Kidney (tissue), 14 donors: ENCODE data around the gene STXBP6. TPM values are rescaled to one million over a fixed set of nuclear protein-coding genes. Genes with fewer than 3 reads are reported as not detected.

Source experiments
- DNase-seq, 5 donors: peaks; one replicate each; pipeline ENCODE4 v3.0.0-alpha.2; 2013 to 2020
- FAIRE-seq: peaks from 2 replicates; lab custom pipeline; 2012; peaks lifted over from hg19 to GRCh38; lab: Jason Lieb, UNC
- H3K27ac ChIP-seq, 2 donors: one replicate each; pipeline ENCODE4 v1.7.0; 2013; ENCODE audit warnings: low read depth in 2 of 2, low read length in 2 of 2, inconsistent platforms in 1 of 2
- H3K27me3 ChIP-seq: one replicate; pipeline ENCODE4 v1.7.1; 2013; ENCODE audit warnings: low read length, inconsistent platforms; ENCODE audit not compliant: control insufficient read depth, insufficient read depth
- H3K36me3 ChIP-seq, 3 donors: one replicate each; pipeline versions ENCODE4 v1.7.0 to v1.7.1; 2013; ENCODE audit warnings: low read length in 3 of 3, control low read depth in 1 of 3, inconsistent platforms in 1 of 3; ENCODE audit not compliant: insufficient read depth in 3 of 3, control insufficient read depth in 2 of 3
- H3K4me1 ChIP-seq, 3 donors: one replicate each; pipeline versions ENCODE4 v1.7.0 to v1.7.1; 2013; ENCODE audit warnings: low read length in 3 of 3, inconsistent platforms in 1 of 3, low read depth in 1 of 3; ENCODE audit not compliant: control insufficient read depth in 2 of 3, insufficient read depth in 2 of 3
- H3K4me3 ChIP-seq, 3 donors: one replicate each; pipeline versions ENCODE4 v1.7.0 to v1.8.1; 2013; ENCODE audit warnings: low read length in 3 of 3, control low read depth in 1 of 3, inconsistent platforms in 1 of 3
- H3K9ac ChIP-seq, 3 donors: one replicate each; pipeline versions ENCODE4 v1.7.0 to v1.7.1; 2013; ENCODE audit warnings: low read length in 3 of 3, control low read depth in 1 of 3, inconsistent platforms in 1 of 3
- H3K9me3 ChIP-seq, 3 donors: one replicate each; pipeline versions ENCODE4 v1.7.0 to v1.7.1; 2013; ENCODE audit warnings: low read length in 3 of 3, control low read depth in 1 of 3, inconsistent platforms in 1 of 3; ENCODE audit not compliant: control insufficient read depth in 2 of 3, insufficient read depth in 1 of 3
- intact Hi-C: fragments of 100-400 bp; cut with DNase I; formaldehyde crosslinking; loops from one replicate; pipeline ENCODE4 v1.11.1; 2022
- polyA plus RNA-seq: library from polyadenylated mRNA; stranded (reverse); fragments of 350-450 nt; fragmentation: Illumina TruSeq; extraction: RNeasy Lipid Tissue Mini Kit (QIAGEN cat#74804); gene quantifications from one replicate; pipeline ENCODE4 v1.2.3, GENCODE V29; 2014; ENCODE audit warnings: low read depth, low replicate concordance; ENCODE audit not compliant: insufficient read depth
- total RNA-seq: library from RNA; stranded (reverse); fragmentation: NEBNext Ultra II Directional; extraction: Animal tissue kit (Norgen Biotek cat#: 25700); gene quantifications from one replicate; pipeline ENCODE4 v1.2.1, GENCODE V29; 2021
- TF ChIP-seq, protein P1 (sequence below): IDR thresholded peaks from 3 replicates; pipeline ENCODE4 v1.5.1; 2012; ENCODE audit warnings: mild to moderate bottlenecking, moderate library complexity, borderline replicate concordance; ENCODE audit not compliant: insufficient read depth; ENCODE audit errors: extremely low read depth
- donor health status: control.
- donor health status: control.
- donor health status: control.
- donor health status: control.
- donor health status: control.
- donor health status: DM: yes; HTN: yes; CAD: no.
- donor health status: Normal renal cell carcinoma (clear cell type).

Gene STXBP6
- total and polyA plus RNA-seq, 2 donors from 2014 or later: 2.8 to 3.9 TPM

DNA sequence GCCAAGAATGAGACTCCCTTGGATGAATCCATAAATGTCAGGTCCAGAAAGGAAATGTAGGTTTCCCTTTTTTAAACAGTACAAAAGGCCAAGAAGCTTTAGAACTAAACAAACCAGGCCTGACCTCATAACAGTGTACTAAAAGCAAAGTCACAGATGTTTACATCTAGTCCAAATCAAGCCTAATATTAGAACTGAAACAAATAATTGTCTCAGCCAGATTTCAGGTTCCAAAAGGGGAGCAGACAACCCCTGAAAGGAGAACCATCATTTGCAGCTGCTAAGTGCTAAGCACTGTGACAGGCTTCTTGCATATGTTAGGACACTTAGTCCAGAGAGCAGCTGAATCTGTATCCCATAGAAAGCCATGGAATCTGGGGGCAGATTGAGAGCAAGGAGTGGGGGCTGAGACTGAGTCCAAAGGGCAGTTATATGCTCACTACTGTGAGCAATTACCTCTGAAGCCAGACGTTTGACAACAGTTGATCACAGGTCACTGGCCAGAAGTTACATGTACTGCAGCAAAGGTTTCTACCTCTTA, 90.1 kb downstream of the STXBP6 start:
- H3K9ac ChIP-seq: no peak overlapping the region
- H3K4me1 ChIP-seq: peaks cover 0 to 4% (median 0%) of the 10 kb centered on the region in 3 donors
- no peaks in the 10 kb centered on the region for H3K36me3 ChIP-seq
- H3K4me3 ChIP-seq: no peak overlapping the region
- H3K27me3 ChIP-seq: no peaks in the 10 kb centered on the region
- no peaks in the 10 kb centered on the region for H3K9me3 ChIP-seq
- TF ChIP-seq, protein P1, sequence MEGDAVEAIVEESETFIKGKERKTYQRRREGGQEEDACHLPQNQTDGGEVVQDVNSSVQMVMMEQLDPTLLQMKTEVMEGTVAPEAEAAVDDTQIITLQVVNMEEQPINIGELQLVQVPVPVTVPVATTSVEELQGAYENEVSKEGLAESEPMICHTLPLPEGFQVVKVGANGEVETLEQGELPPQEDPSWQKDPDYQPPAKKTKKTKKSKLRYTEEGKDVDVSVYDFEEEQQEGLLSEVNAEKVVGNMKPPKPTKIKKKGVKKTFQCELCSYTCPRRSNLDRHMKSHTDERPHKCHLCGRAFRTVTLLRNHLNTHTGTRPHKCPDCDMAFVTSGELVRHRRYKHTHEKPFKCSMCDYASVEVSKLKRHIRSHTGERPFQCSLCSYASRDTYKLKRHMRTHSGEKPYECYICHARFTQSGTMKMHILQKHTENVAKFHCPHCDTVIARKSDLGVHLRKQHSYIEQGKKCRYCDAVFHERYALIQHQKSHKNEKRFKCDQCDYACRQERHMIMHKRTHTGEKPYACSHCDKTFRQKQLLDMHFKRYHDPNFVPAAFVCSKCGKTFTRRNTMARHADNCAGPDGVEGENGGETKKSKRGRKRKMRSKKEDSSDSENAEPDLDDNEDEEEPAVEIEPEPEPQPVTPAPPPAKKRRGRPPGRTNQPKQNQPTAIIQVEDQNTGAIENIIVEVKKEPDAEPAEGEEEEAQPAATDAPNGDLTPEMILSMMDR: no peak
- no peak for FAIRE-seq
- no peak overlapping the region for H3K27ac ChIP-seq
- intact Hi-C loops: no loop called here
- DNase-seq: peak in 2 of 5 donors; percentile 48 to 60

DNA sequence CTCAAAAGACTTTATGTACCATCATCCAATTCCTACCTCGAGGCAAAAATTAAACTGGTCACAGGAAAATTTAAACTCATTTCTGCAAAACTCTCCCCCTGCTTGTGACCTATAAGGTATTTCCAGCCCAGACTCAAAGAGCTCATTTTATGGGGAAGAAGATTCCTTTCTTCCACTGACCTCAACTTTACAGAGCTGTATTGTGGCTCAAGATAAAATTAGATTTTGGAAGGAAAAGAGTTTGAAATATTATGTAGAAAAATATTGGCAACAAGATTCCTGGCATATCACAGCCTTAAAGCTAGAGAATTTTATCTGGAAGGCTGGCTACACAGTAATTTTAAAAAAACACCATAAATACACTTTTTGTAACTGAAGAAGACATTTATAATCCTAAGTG, 91.7 kb downstream of the STXBP6 start:
- Histone ChIP-seq H3K27ac (no peak overlapping the region), H3K4me3 (no peak overlapping the region), H3K9me3 (no peaks in the 10 kb centered on the region), H3K4me1 (peaks cover 0 to 4% (median 0%) of the 10 kb centered on the region in 3 donors), H3K9ac (no peak overlapping the region), H3K27me3 (no peaks in the 10 kb centered on the region), H3K36me3 (no peaks in the 10 kb centered on the region)
- FAIRE-seq: no peak
- intact Hi-C loops: no loop called here
- TF ChIP-seq, protein P1: no peak
- DNase-seq: no peak

DNA sequence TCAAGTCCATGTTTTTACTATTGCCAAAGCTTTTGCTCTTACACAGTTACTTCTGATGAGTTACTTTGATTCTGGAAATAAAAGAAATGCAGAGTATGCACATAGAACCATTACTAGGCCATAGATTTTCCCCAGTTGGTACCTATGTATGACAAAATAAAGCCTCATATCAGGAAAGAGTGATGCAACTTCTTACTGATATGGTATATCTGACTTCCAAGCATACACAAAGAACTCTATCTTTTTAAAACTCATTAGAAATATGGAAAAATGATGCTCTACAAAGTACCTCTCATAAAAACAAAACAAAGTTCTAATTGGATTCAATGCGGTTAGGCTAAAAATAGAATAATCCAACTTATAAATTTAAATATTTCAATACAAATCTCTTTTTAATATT, 92.1 kb downstream of the STXBP6 start:
- Histone ChIP-seq H3K36me3 (no peaks in the 10 kb centered on the region), H3K27ac (no peak overlapping the region), H3K9me3 (no peaks in the 10 kb centered on the region), H3K27me3 (no peaks in the 10 kb centered on the region), H3K4me1 (peaks cover 0 to 4% (median 0%) of the 10 kb centered on the region in 3 donors), H3K9ac (no peak overlapping the region), H3K4me3 (no peak overlapping the region)
- TF ChIP-seq, protein P1: no peak
- intact Hi-C loops: no loop called here
- FAIRE-seq (no peak), DNase-seq (no peak)

DNA sequence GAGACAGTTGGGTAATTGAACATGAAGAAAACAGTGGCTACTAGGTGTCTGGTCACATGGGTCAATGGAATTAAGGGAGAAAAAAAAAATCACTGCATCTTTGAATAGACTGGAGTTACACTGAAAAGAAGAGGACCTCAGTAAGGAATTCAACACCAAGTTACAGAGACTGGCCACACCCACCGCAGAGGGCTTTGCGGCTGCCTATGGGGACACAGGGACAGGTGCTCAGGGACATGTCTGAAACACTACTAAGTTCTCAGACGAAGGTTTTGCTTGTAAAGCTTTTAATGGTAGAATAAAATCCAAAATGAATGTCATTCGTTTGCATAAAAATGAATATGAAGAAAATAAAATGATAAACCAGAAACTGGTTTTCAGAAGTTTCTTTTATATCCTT, 93.8 kb downstream of the STXBP6 start:
- H3K36me3 ChIP-seq: no peaks in the 10 kb centered on the region
- DNase-seq (no peak), FAIRE-seq (no peak)
- intact Hi-C loops: no loop called here
- no peak overlapping the region for H3K4me3 ChIP-seq
- H3K9me3 ChIP-seq: no peaks in the 10 kb centered on the region
- no peak overlapping the region for H3K27ac ChIP-seq
- H3K4me1 ChIP-seq: peaks cover 0 to 4% (median 0%) of the 10 kb centered on the region in 3 donors
- TF ChIP-seq, protein P1: no peak
- no peak overlapping the region for H3K9ac ChIP-seq
- H3K27me3 ChIP-seq: no peaks in the 10 kb centered on the region
